K562 treated with DMSO at 1 percent for 24 hours (cell line): ENCODE results near the gene INCENP. TPM values are rescaled to one million over a fixed set of nuclear protein-coding genes. Genes with fewer than 3 reads are reported as not detected.

Experiments
- total RNA-seq: library from RNA; unstranded; fragments of 300-600 nt; gene quantifications from 2 replicates; pipeline ENCODE4 v1.2.3, GENCODE V29; 2022; ENCODE audit warnings: low read depth; ENCODE audit not compliant: insufficient read depth

INCENP gene
- total RNA-seq, result 57.2 and 67.1 TPM in 2 replicates

GRCh38 chr11:62123669-62124185 lies at the start of gene INCENP:
Gene INCENP (plus strand): TSS chr11:62124011. CDS start chr11:62128162, 4,151 bp downstream.

GRCh38 chr11:62190011-62190410 lies 66.2 kb downstream of the INCENP start, which contains the start of gene SCGB1D1:
Gene SCGB1D1 (plus strand): TSS chr11:62190216. CDS start chr11:62190285, 69 bp downstream.

Other genes with a start within 250 kb of the INCENP start
- 46.9 and 59.5 TPM in 2 replicates for gene FADS3, start 232.5 kb upstream of the INCENP start, total RNA-seq
- gene RAB3IL1, start 206.4 kb upstream of the INCENP start, total RNA-seq, result 10.2 and 11.5 TPM in 2 replicates
- gene BEST1, start 173.7 kb upstream of the INCENP start, total RNA-seq, result 10.5 and 16.4 TPM in 2 replicates
- gene FTH1, start 156.4 kb upstream of the INCENP start, total RNA-seq, result 6,226 and 6,816 TPM in 2 replicates
- gene SCGB1D1, start 66.2 kb downstream of the INCENP start, total RNA-seq, result not detected in 2 replicates
- gene SCGB2A1, start 84.7 kb downstream of the INCENP start, total RNA-seq, result not detected in 2 replicates
- not detected in 2 replicates for gene SCGB1D2, start 118.2 kb downstream of the INCENP start, total RNA-seq
- not detected in 2 replicates for gene SCGB2A2, start 146.1 kb downstream of the INCENP start, total RNA-seq
- gene SCGB1D4, start 175.1 kb downstream of the INCENP start, total RNA-seq, result not detected in 2 replicates
- 33.6 and 38.2 TPM in 2 replicates for gene ASRGL1, start 213.4 kb downstream of the INCENP start, total RNA-seq